Right atrium auricular region (tissue), 2 donors: Measurements from ENCODE around the gene ABCA8. TPM values are rescaled to one million over a fixed set of nuclear protein-coding genes. Genes with fewer than 3 reads are reported as not detected.

ENCODE experiments used
- DNase-seq: peaks from one replicate; pipeline ENCODE4 v3.0.0-alpha.2; 2019; ENCODE audit warnings: low spot score
- H3K27ac ChIP-seq, 2 donors: fragments of 200-600 bp; sonication (generic); 1 replicate in 1 of 2; 2 replicates in 1 of 2; pipeline ENCODE4 v1.5.1; 2016 to 2019
- H3K27me3 ChIP-seq, 2 donors: fragments of 200-600 bp; sonication (generic); one replicate each; pipeline versions ENCODE4 v1.5.1 to v1.6.0; 2017 to 2019
- H3K36me3 ChIP-seq: fragments of 200-600 bp; sonication (generic); one replicate; pipeline ENCODE4 v1.5.1; 2016
- H3K4me1 ChIP-seq, 2 donors: fragments of 200-600 bp; sonication (generic); one replicate each; pipeline versions ENCODE4 v1.5.1 to v1.6.0; 2017 to 2019
- H3K4me3 ChIP-seq, 2 donors: fragments of 200-600 bp; sonication (generic); 1 replicate in 1 of 2; 2 replicates in 1 of 2; pipeline ENCODE4 v1.5.1; 2017 to 2019; ENCODE audit warnings: mild to moderate bottlenecking in 1 of 2, moderate library complexity in 1 of 2
- H3K9me3 ChIP-seq, 2 donors: fragments of 200-600 bp; sonication (generic); one replicate each; pipeline ENCODE4 v1.5.1; 2019
- CTCF ChIP-seq, 2 donors: fragments of 200-600 bp; sonication (generic); IDR thresholded peaks; one replicate each; pipeline ENCODE4 v1.5.1; 2019; ENCODE audit warnings: antibody characterized with exemption in 2 of 2
- total RNA-seq, 2 donors: library from RNA; depleted of rRNA; stranded (reverse); fragments of >200 nt; gene quantifications; one replicate each; pipeline ENCODE4 v1.1.0, GENCODE V29; 2016

The ABCA8 gene
- total RNA-seq, 2 donors from 2014 or later: 59.1 to 65.9 TPM

- H3K36me3 ChIP-seq: no peaks in the 10 kb centered on the region
- DNase-seq: no peak
- TF ChIP-seq CTCF (IDR thresholded peaks at IDR 0.05): no peak
- no peak overlapping the region for H3K27ac ChIP-seq
- H3K9me3 ChIP-seq: no peaks in the 10 kb centered on the region
- H3K4me3 ChIP-seq: no peak overlapping the region
- no peaks in the 10 kb centered on the region for H3K4me1 ChIP-seq
- no peaks in the 10 kb centered on the region for H3K27me3 ChIP-seq
These were observed 120.1 kb downstream of the ABCA8 start for GRCh38 chr17:68835071-68835470.

GRCh38 chr17:68834328-68834836, 120.8 kb downstream of the ABCA8 start:
- Histone ChIP-seq H3K27me3 (no peaks in the 10 kb centered on the region), H3K4me3 (no peak overlapping the region), H3K4me1 (no peaks in the 10 kb centered on the region), H3K36me3 (no peaks in the 10 kb centered on the region), H3K9me3 (no peaks in the 10 kb centered on the region), H3K27ac (no peak overlapping the region)
- no peak for TF ChIP-seq CTCF (IDR thresholded peaks at IDR 0.05)
- DNase-seq: no peak

GRCh38 chr17:68832109-68832802, 122.9 kb downstream of the ABCA8 start:
- H3K9me3 ChIP-seq: no peaks in the 10 kb centered on the region
- no peaks in the 10 kb centered on the region for H3K4me1 ChIP-seq
- no peak for TF ChIP-seq CTCF (IDR thresholded peaks at IDR 0.05)
- no peaks in the 10 kb centered on the region for H3K36me3 ChIP-seq
- no peak for DNase-seq
- H3K27ac ChIP-seq: no peak overlapping the region
- no peak overlapping the region for H3K4me3 ChIP-seq
- no peaks in the 10 kb centered on the region for H3K27me3 ChIP-seq

- no peak for TF ChIP-seq CTCF (IDR thresholded peaks at IDR 0.05)
- Histone ChIP-seq H3K27ac (no peak overlapping the region), H3K36me3 (no peaks in the 10 kb centered on the region), H3K4me1 (no peaks in the 10 kb centered on the region), H3K27me3 (no peaks in the 10 kb centered on the region), H3K9me3 (no peaks in the 10 kb centered on the region), H3K4me3 (no peak overlapping the region)
- no peak for DNase-seq
These were observed 124.0 kb downstream of the ABCA8 start for GRCh38 chr17:68831170-68831569.

- Histone ChIP-seq H3K27ac (no peak overlapping the region), H3K36me3 (no peaks in the 10 kb centered on the region), H3K4me3 (no peak overlapping the region), H3K9me3 (no peaks in the 10 kb centered on the region), H3K4me1 (no peaks in the 10 kb centered on the region), H3K27me3 (no peaks in the 10 kb centered on the region)
- no peak for DNase-seq
- TF ChIP-seq CTCF (IDR thresholded peaks at IDR 0.05): no peak
These were observed 124.9 kb downstream of the ABCA8 start for GRCh38 chr17:68830313-68830712.

- Histone ChIP-seq H3K4me1 (no peaks in the 10 kb centered on the region), H3K36me3 (no peaks in the 10 kb centered on the region), H3K4me3 (no peak overlapping the region), H3K27ac (no peak overlapping the region), H3K9me3 (no peaks in the 10 kb centered on the region), H3K27me3 (no peaks in the 10 kb centered on the region)
- no peak for DNase-seq
- TF ChIP-seq CTCF (IDR thresholded peaks at IDR 0.05): no peak
These were observed 126.0 kb downstream of the ABCA8 start for GRCh38 chr17:68829211-68829610.
